Panc1 (cell line): Measurements from ENCODE around the gene DNMT3L.

ENCODE experiments used
- CTCF ChIP-seq: fragments of 450-650 bp; IDR thresholded peaks from 2 replicates; pipeline ENCODE4 v1.5.1; 2017; ENCODE audit warnings: mild to moderate bottlenecking
- POLR2AphosphoS5 ChIP-seq: IDR thresholded peaks from 2 replicates; pipeline ENCODE4 v1.6.1; 2012; ENCODE audit warnings: mild to moderate bottlenecking, low read depth, low read length, moderate library complexity
- REST ChIP-seq, 2 experiments: IDR thresholded peaks; 2 replicates each; pipeline ENCODE4 v1.6.1; 2011 to 2012; ENCODE audit warnings: low read depth in 2 of 2, control low read depth in 1 of 2, low read length in 1 of 2, mild to moderate bottlenecking in 1 of 2, moderate library complexity in 1 of 2; ENCODE audit not compliant: insufficient read depth in 1 of 2
- SIN3A ChIP-seq: IDR thresholded peaks from 2 replicates; pipeline ENCODE4 v1.6.1; 2012; ENCODE audit warnings: low read depth, mild to moderate bottlenecking, low read length, moderate library complexity, borderline replicate concordance; ENCODE audit not compliant: insufficient read depth

- TF ChIP-seq CTCF: no peak
- no peak for TF ChIP-seq POLR2AphosphoS5
- no peak for TF ChIP-seq SIN3A
- no peak for TF ChIP-seq REST (IDR thresholded peaks at IDR 0.05; ENCODE audit: insufficient read depth in 1 of 2, low read depth in 2 of 2, low read length in 1 of 2)
These were observed 45.4 kb upstream of the DNMT3L start for GRCh38 chr21:44306936-44307704.
